A673 (cell line): Measurements from ENCODE around the gene STK11. TPM values are rescaled to one million over a fixed set of nuclear protein-coding genes. Genes with fewer than 3 reads are reported as not detected.
A peak's percentile ranks its signal among the peaks of the same experiment; 100 is the strongest.
"Not testable (repeated sequence)": the region's sequence is repeated elsewhere in the genome, so short reads cannot be mapped to it uniquely, and the experiment has no call there.

Experiments used
- BruUV-seq: library from RNA; stranded (reverse); fragments of 400-500 nt; replicated peaks from 2 replicates; lab custom pipeline; 2021; lab: Mats Ljungman, UMichigan
- CTCF ChIA-PET: fragments of 300-600 bp; sonication (Branson Sonifier 250); formaldehyde crosslinking; loops from one replicate; lab custom pipeline; 2022; ENCODE audit warnings: antibody characterized with exemption; lab: Charles Lee
- POLR2A ChIA-PET: fragments of 300-600 bp; sonication (Branson Sonifier 250); formaldehyde crosslinking; loops from one replicate; lab custom pipeline; 2022; ENCODE audit warnings: antibody characterized with exemption; ENCODE audit not compliant: low non-redundant PET; lab: Charles Lee
- DNase-seq: peaks from one replicate; pipeline ENCODE4 v3.0.0-alpha.2; 2015; ENCODE audit warnings: low spot score
- H3K27ac ChIP-seq: fragments of 200-600 bp; sonication (generic); 2 replicates; pipeline ENCODE4 v1.5.1; 2016; ENCODE audit warnings: mixed run types, low read depth, mild to moderate bottlenecking, mixed read lengths, antibody characterized with exemption, low read length; ENCODE audit not compliant: poor library complexity, severe bottlenecking
- H3K27me3 ChIP-seq: fragments of 200-600 bp; sonication (generic); replicated peaks from 2 replicates; pipeline ENCODE4 v1.6.1; 2017; ENCODE audit warnings: mixed run types, low read depth, mild to moderate bottlenecking, mixed read lengths, antibody characterized with exemption, low read length; ENCODE audit not compliant: insufficient read depth, poor library complexity
- H3K36me3 ChIP-seq: fragments of 200-600 bp; sonication (generic); 2 replicates; pipeline ENCODE4 v1.6.1; 2016; ENCODE audit warnings: mixed run types, mild to moderate bottlenecking, mixed read lengths, antibody characterized with exemption, low read length; ENCODE audit not compliant: insufficient read depth, poor library complexity, severe bottlenecking
- H3K4me1 ChIP-seq: fragments of 200-600 bp; sonication (generic); 2 replicates; pipeline ENCODE4 v1.6.1; 2017; ENCODE audit warnings: mixed run types, mild to moderate bottlenecking, mixed read lengths, antibody characterized with exemption, low read length; ENCODE audit not compliant: insufficient read depth, poor library complexity, severe bottlenecking
- H3K4me3 ChIP-seq: fragments of 200-600 bp; sonication (generic); 2 replicates; pipeline ENCODE4 v1.5.1; 2016; ENCODE audit warnings: low read depth, mixed run types, mild to moderate bottlenecking, mixed read lengths, low read length; ENCODE audit not compliant: poor library complexity, severe bottlenecking
- H3K9me3 ChIP-seq: fragments of 200-600 bp; sonication (generic); 2 replicates; pipeline ENCODE4 v1.6.1; 2016; ENCODE audit warnings: mixed run types, low read depth, mild to moderate bottlenecking, mixed read lengths, antibody characterized with exemption, low read length; ENCODE audit not compliant: poor library complexity, severe bottlenecking
- EZH2 ChIP-seq: fragments of 200-600 bp; sonication (generic); IDR thresholded peaks from 2 replicates; pipeline ENCODE4 v1.6.1; 2017; ENCODE audit warnings: borderline replicate concordance, low read depth, mild to moderate bottlenecking, mixed read lengths, antibody characterized with exemption, low read length; ENCODE audit not compliant: poor library complexity, severe bottlenecking
- intact Hi-C: fragments of 100-400 bp; cut with micrococcal nuclease; formaldehyde crosslinking; loops from one replicate; pipeline ENCODE4 v1.10.0; 2022; ENCODE audit not compliant: unreplicated experiment
- total RNA-seq: library from RNA; stranded (reverse); gene quantifications from 2 replicates; pipeline ENCODE4 v1.2.3, GENCODE V29; 2021
- TF ChIP-seq, protein P1 (sequence below): fragments of 300-800, 200-600 bp; sonication (generic); conservative IDR thresholded peaks from 2 replicates; pipeline ENCODE4 v1.5.1; 2017; ENCODE audit warnings: low read depth, mild to moderate bottlenecking, antibody characterized with exemption, low read length, moderate library complexity, mixed read lengths

STK11 gene
- total RNA-seq, 1 experiment from 2014 or later = 64.9 TPM

DNA sequence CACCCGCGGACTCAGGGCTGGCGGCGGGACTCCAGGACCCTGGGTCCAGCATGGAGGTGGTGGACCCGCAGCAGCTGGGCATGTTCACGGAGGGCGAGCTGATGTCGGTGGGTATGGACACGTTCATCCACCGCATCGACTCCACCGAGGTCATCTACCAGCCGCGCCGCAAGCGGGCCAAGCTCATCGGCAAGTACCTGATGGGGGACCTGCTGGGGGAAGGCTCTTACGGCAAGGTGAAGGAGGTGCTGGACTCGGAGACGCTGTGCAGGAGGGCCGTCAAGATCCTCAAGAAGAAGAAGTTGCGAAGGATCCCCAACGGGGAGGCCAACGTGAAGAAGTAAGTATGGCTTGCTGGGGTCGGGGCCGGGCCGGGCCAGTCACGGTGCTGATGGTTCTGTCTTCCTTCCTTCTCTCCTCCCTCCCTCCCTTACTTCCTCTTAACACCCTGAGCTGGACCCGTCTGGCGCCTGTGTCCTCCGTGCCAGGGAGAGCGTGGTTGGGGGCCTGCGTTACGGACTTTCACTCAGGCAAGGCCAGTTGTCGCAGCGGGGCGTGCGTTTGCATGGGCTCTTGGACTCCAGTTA lies 1.4 kb downstream of the STK11 start:
- H3K36me3 ChIP-seq = peaks cover 3% of the 10 kb centered on the region
- ChIA-PET CTCF (no interaction called here), POLR2A (no interaction called here)
- TSS peak; percentile 33 for BruUV-seq
- peak overlapping the region; percentile 66 for H3K4me3 ChIP-seq
- TF ChIP-seq, protein P1, sequence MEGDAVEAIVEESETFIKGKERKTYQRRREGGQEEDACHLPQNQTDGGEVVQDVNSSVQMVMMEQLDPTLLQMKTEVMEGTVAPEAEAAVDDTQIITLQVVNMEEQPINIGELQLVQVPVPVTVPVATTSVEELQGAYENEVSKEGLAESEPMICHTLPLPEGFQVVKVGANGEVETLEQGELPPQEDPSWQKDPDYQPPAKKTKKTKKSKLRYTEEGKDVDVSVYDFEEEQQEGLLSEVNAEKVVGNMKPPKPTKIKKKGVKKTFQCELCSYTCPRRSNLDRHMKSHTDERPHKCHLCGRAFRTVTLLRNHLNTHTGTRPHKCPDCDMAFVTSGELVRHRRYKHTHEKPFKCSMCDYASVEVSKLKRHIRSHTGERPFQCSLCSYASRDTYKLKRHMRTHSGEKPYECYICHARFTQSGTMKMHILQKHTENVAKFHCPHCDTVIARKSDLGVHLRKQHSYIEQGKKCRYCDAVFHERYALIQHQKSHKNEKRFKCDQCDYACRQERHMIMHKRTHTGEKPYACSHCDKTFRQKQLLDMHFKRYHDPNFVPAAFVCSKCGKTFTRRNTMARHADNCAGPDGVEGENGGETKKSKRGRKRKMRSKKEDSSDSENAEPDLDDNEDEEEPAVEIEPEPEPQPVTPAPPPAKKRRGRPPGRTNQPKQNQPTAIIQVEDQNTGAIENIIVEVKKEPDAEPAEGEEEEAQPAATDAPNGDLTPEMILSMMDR = no peak
- no peak for TF ChIP-seq EZH2
- intact Hi-C loops = no loop called here
- H3K27ac ChIP-seq = peak overlapping the region; percentile 77
- DNase-seq = no peak
- no peaks in the 10 kb centered on the region for H3K9me3 ChIP-seq
- H3K27me3 ChIP-seq = no peaks in the 10 kb centered on the region
- peaks cover 37% of the 10 kb centered on the region for H3K4me1 ChIP-seq

DNA sequence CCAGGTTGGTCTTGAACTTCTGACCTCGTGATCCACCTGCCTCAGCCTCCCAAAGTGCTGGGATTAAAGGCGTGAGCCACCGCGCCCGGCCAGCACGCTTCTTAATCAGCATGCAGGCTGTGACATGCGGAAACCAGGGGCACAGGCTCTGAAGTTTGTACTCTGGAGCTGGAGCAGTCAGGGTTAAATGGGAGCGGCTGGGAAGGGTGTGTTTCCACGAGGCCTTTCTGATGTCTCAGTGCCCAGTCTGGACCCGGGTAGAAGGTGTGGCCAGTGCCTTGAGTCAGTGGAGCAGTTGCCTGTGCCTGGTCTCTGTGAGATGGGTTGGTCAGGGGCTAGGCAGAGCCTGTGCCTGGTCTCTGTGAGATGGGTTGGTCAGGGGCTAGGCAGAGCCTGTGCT lies 3.3 kb downstream of the STK11 start:
- DNase-seq, H3K36me3 ChIP-seq, intact Hi-C loops, H3K27me3 ChIP-seq, CTCF ChIA-PET, H3K9me3 ChIP-seq, POLR2A ChIA-PET, H3K4me3 ChIP-seq, BruUV-seq, H3K27ac ChIP-seq: not testable (repeated sequence)
- H3K4me1 ChIP-seq = peaks cover 45% of the 10 kb centered on the region

DNA sequence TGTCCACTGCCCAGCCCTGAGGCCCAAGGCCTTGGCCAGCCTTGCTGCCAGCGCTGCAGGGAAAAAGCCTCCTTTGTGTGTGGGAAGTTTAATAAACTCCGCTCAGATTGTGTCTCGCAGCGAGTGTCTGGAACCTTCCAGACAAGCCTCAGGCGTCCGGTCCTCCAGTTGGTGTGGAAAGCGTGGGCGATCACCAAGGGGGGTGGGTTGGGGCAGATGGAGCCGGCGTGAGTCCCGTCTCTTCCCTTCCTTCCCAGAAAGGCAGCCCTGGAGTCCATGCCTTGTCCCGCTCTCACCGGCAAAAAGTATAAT lies 4.6 kb downstream of the STK11 start:
- H3K27me3 ChIP-seq = no peaks in the 10 kb centered on the region
- ChIA-PET CTCF (no interaction called here), POLR2A (no interaction called here)
- no peaks in the 10 kb centered on the region for H3K9me3 ChIP-seq
- TF ChIP-seq EZH2 = no peak
- TF ChIP-seq, protein P1 = no peak
- no TSS peak for BruUV-seq
- no peak overlapping the region for H3K4me3 ChIP-seq
- peak overlapping the region; percentile 7 for H3K27ac ChIP-seq
- peaks cover 3% of the 10 kb centered on the region for H3K36me3 ChIP-seq
- intact Hi-C loops = loop anchor here (10.0 kb wide), 1 partner anchor 185 kb away; the partner anchor contains the start of genes CNN2, RNU6-2 and TMEM259
- peaks cover 52% of the 10 kb centered on the region for H3K4me1 ChIP-seq
- DNase-seq = no peak
